Spleen (tissue), 7 donors: ENCODE measurements around the gene ACOX3.

Source experiments
- POLR2A ChIP-seq, 3 donors: fragments of 450-650 bp; IDR thresholded peaks; one replicate each; pipeline ENCODE4 v1.5.1; 2017; ENCODE audit warnings: antibody characterized with exemption in 3 of 3, mild to moderate bottlenecking in 1 of 3
- POLR2AphosphoS5 ChIP-seq, 3 donors: sonication (generic); formaldehyde crosslinking; IDR thresholded peaks; one replicate each; pipeline ENCODE4 v1.5.1; 2017; ENCODE audit warnings: antibody characterized with exemption in 3 of 3
- TF ChIP-seq, protein P1 (sequence below), 11 experiments: fragments of 200-600 bp in 7 of 11; fragments of 450-650 bp in 4 of 11; sonication (generic) in 4 of 11; IDR thresholded peaks in 8 of 11; conservative IDR thresholded peaks in 3 of 11; 1 replicate in 7 of 11; 2 replicates in 4 of 11; pipeline versions ENCODE4 v1.4.0 to v1.8.0; 2016 to 2021; ENCODE audit warnings: antibody characterized with exemption in 11 of 11, inconsistent platforms in 4 of 11, mild to moderate bottlenecking in 1 of 11
- donor health status: DM: no; HTN: no; CAD: no; lungs with moderate emphysema.
- donor health status: DM: no; HTN: no; CAD: no.
- donor health status: DM: no; HTN: no; CAD: no.

DNA sequence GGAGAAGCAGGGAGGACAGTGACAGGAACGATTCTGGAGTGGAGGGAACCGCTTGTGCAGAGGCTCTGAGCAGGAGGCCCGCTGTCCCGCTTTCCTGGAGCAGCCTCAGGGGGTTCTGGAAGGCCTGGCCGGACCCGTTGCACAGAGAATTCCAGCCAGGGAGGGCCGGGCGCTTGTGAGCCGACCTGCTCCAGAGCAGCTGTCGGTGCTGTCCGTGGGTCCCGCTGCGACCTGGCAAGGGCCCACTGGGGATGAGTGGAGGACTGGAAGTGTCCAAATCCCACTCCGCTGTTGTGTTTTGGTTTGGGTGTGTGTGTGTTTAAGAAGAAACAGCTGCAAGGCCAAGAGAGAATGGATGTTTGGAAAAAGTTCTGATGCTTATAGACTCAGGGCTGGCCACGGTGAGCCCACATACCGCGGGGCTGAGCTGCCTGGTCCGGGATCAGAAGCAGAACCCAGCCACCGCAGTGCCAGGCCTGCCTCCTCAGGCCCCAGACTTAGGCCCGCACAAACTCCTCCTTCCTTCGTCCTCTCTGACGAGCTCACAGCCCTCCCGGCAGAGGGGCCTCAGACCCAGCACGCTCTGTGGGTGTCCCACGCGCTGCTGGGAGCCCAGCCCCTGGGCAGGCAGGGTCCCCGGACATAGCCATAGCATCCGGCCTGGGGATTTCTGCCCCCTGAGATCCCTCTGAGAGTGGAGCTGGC, 97.1 kb downstream of the ACOX3 start:
- TF ChIP-seq POLR2AphosphoS5 (IDR thresholded peaks at IDR 0.05) (no peak), POLR2A (IDR thresholded peaks at IDR 0.05) (no peak)
- TF ChIP-seq, protein P1, sequence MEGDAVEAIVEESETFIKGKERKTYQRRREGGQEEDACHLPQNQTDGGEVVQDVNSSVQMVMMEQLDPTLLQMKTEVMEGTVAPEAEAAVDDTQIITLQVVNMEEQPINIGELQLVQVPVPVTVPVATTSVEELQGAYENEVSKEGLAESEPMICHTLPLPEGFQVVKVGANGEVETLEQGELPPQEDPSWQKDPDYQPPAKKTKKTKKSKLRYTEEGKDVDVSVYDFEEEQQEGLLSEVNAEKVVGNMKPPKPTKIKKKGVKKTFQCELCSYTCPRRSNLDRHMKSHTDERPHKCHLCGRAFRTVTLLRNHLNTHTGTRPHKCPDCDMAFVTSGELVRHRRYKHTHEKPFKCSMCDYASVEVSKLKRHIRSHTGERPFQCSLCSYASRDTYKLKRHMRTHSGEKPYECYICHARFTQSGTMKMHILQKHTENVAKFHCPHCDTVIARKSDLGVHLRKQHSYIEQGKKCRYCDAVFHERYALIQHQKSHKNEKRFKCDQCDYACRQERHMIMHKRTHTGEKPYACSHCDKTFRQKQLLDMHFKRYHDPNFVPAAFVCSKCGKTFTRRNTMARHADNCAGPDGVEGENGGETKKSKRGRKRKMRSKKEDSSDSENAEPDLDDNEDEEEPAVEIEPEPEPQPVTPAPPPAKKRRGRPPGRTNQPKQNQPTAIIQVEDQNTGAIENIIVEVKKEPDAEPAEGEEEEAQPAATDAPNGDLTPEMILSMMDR (IDR thresholded peaks at IDR 0.05 in 8 of 11, conservative IDR thresholded peaks at IDR 0.05 in 3 of 11): no peak
